Thyroid gland (tissue), 4 donors: ENCODE data around the gene ADARB2. TPM values are rescaled to one million over a fixed set of nuclear protein-coding genes. Genes with fewer than 3 reads are reported as not detected.

Experiments used
- DNase-seq, 2 donors: peaks; one replicate each; pipeline ENCODE4 v3.0.0-alpha.2; 2019
- H3K27ac ChIP-seq, 3 donors: fragments of 200-600 bp; sonication (generic); 1 replicate in 2 of 3; 2 replicates in 1 of 3; pipeline ENCODE4 v1.5.1; 2016 to 2019; ENCODE audit warnings: mild to moderate bottlenecking in 1 of 3, moderate library complexity in 1 of 3
- H3K27me3 ChIP-seq: fragments of 200-600 bp; sonication (generic); one replicate; pipeline ENCODE4 v1.5.1; 2019
- H3K36me3 ChIP-seq, 2 donors: fragments of 200-600 bp; sonication (generic); one replicate each; pipeline ENCODE4 v1.5.1; 2016 to 2019
- H3K4me1 ChIP-seq, 2 donors: fragments of 200-600 bp; sonication (generic); one replicate each; pipeline ENCODE4 v1.5.1; 2017 to 2019
- H3K4me3 ChIP-seq, 3 donors: fragments of 200-600 bp; sonication (generic); replicated peaks in 1 of 3; 1 replicate in 2 of 3; 2 replicates in 1 of 3; pipeline ENCODE4 v1.5.1; 2016; ENCODE audit warnings: mild to moderate bottlenecking in 1 of 3
- H3K9me3 ChIP-seq: fragments of 200-600 bp; sonication (generic); one replicate; pipeline ENCODE4 v1.5.1; 2017
- CTCF ChIP-seq, 6 experiments: fragments of 200-600 bp in 3 of 6; fragments of 450-650 bp in 3 of 6; sonication (generic) in 3 of 6; IDR thresholded peaks; one replicate each; pipeline ENCODE4 v1.5.1; 2016 to 2019; ENCODE audit warnings: antibody characterized with exemption in 6 of 6, mild to moderate bottlenecking in 2 of 6, inconsistent platforms in 1 of 6, moderate library complexity in 1 of 6
- POLR2A ChIP-seq, 2 donors: fragments of 450-650 bp; IDR thresholded peaks; one replicate each; pipeline ENCODE4 v1.6.1; 2017; ENCODE audit warnings: antibody characterized with exemption in 2 of 2, mild to moderate bottlenecking in 2 of 2, moderate library complexity in 1 of 2
- WGBS, 2 donors: methylation state at CpG; one replicate each; pipeline ENCODE4 v1.1.5; 2017; 5-methylcytosine and 5-hydroxymethylcytosine counted together
- intact Hi-C: fragments of 100-400 bp; cut with DNase I; formaldehyde crosslinking; loops from one replicate; pipeline ENCODE4 v1.15.1; 2023
- total RNA-seq, 4 donors: library from RNA; depleted of rRNA; stranded (reverse); fragments of >200 nt; gene quantifications; one replicate each; pipeline ENCODE4 v1.2.3, GENCODE V29; 2016

The ADARB2 gene
- total RNA-seq, 4 donors from 2014 or later = 0.08 to 0.15 TPM; not detected in 2

- Histone ChIP-seq H3K9me3 (no peaks in the 10 kb centered on the region), H3K4me1 (no peaks in the 10 kb centered on the region), H3K27me3 (no peaks in the 10 kb centered on the region), H3K36me3 (no peaks in the 10 kb centered on the region), H3K27ac (no peak overlapping the region), H3K4me3 (no peak overlapping the region)
- intact Hi-C loops = no loop called here
- DNase-seq = no peak
- TF ChIP-seq CTCF (IDR thresholded peaks at IDR 0.05) (no peak), POLR2A (IDR thresholded peaks at IDR 0.05) (no peak)
- WGBS, 2 donors = 73 to 74% methylated on average over 5 of the region's 5 CpGs
Measured at GRCh38 chr10:1646332-1646731, 91.0 kb downstream of the ADARB2 start.

GRCh38 chr10:1645896-1646295 is 91.4 kb downstream of the ADARB2 start:
- TF ChIP-seq CTCF (IDR thresholded peaks at IDR 0.05) = no peak
- no peak for TF ChIP-seq POLR2A (IDR thresholded peaks at IDR 0.05)
- intact Hi-C loops = no loop called here
- Histone ChIP-seq H3K4me1 (no peaks in the 10 kb centered on the region), H3K36me3 (no peaks in the 10 kb centered on the region), H3K4me3 (no peak overlapping the region), H3K9me3 (no peaks in the 10 kb centered on the region), H3K27me3 (no peaks in the 10 kb centered on the region), H3K27ac (no peak overlapping the region)
- no peak for DNase-seq
- 53 to 75% methylated on average over 4 of the region's 4 CpGs for WGBS, 2 donors

DNA sequence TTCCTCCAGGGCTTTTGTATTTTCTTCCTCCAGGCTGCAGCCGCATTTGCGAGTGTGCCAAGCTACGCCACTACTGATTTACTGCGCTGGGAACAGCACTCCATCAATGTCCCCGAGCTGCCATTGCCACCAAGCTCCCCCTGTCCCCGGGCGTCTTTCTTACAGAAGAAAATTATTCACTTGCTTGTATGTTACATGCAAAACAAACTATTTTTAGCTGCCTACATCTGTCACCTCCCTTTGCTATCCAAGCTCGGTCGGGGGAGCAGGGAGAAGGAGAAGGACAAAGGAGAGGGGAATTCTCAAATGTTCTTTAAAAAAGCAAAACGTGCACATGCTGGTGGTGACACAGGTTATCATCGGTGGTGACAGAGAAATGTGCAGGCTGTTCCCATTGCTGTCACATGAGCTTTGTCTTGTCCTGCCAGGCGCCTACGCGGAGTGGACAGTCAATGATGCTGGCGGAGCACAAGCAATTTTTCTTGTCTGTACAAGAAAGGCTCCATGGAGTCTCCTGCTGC is 93.1 kb downstream of the ADARB2 start:
- H3K4me1 ChIP-seq = no peaks in the 10 kb centered on the region
- H3K27ac ChIP-seq = no peak overlapping the region
- no peaks in the 10 kb centered on the region for H3K27me3 ChIP-seq
- 75 to 78% methylated on average over 15 of the region's 15 CpGs for WGBS, 2 donors
- H3K4me3 ChIP-seq = no peak overlapping the region
- no peak for DNase-seq
- no peaks in the 10 kb centered on the region for H3K9me3 ChIP-seq
- no peak for TF ChIP-seq POLR2A (IDR thresholded peaks at IDR 0.05)
- TF ChIP-seq CTCF (IDR thresholded peaks at IDR 0.05) = no peak
- no peaks in the 10 kb centered on the region for H3K36me3 ChIP-seq
- intact Hi-C loops = no loop called here

- no peaks in the 10 kb centered on the region for H3K27me3 ChIP-seq
- no peaks in the 10 kb centered on the region for H3K4me1 ChIP-seq
- WGBS, 2 donors = 72 to 76% methylated on average over 9 of the region's 9 CpGs
- intact Hi-C loops = no loop called here
- H3K9me3 ChIP-seq = no peaks in the 10 kb centered on the region
- H3K4me3 ChIP-seq = no peak overlapping the region
- no peak for DNase-seq
- no peak overlapping the region for H3K27ac ChIP-seq
- no peaks in the 10 kb centered on the region for H3K36me3 ChIP-seq
- TF ChIP-seq POLR2A (IDR thresholded peaks at IDR 0.05) = no peak
- no peak for TF ChIP-seq CTCF (IDR thresholded peaks at IDR 0.05)
Measured at GRCh38 chr10:1643908-1644179, 93.5 kb downstream of the ADARB2 start.

GRCh38 chr10:1643161-1643907 is 94.0 kb downstream of the ADARB2 start:
- Histone ChIP-seq H3K36me3 (no peaks in the 10 kb centered on the region), H3K27ac (no peak overlapping the region), H3K4me1 (no peaks in the 10 kb centered on the region), H3K27me3 (no peaks in the 10 kb centered on the region), H3K4me3 (no peak overlapping the region), H3K9me3 (no peaks in the 10 kb centered on the region)
- WGBS, 2 donors = 39 to 50% methylated on average over 11 of the region's 11 CpGs
- DNase-seq = no peak
- TF ChIP-seq CTCF (IDR thresholded peaks at IDR 0.05) = no peak
- TF ChIP-seq POLR2A (IDR thresholded peaks at IDR 0.05) = no peak
- intact Hi-C loops = no loop called here
